ENCODE measurements around the gene AGBL4. TPM values are rescaled to one million over a fixed set of nuclear protein-coding genes. Genes with fewer than 3 reads are reported as not detected.

AGBL4 gene
- total and polyA plus RNA-seq, 9 of the 15 experiments (the other 6 are each of a cell fraction or from before 2014, with no cell fraction given): 0.11 TPM; not detected in 7

GRCh38 chr1:48649880-48650279 lies 1373.9 kb downstream of the AGBL4 start:
- 0% methylated on average over 3 of the region's 3 CpGs for WGBS (ENCODE audit: insufficient coverage, low coverage, missing lambda C conversion rate)
- H2AFZ ChIP-seq (ENCODE audit: low read depth, low read length): no peak overlapping the region
- H3K4me2 ChIP-seq (ENCODE audit: insufficient read depth, low read length): no peak overlapping the region
- no peak for DNase-seq (ENCODE audit: extremely low read depth in 1 of 4, low spot score in 3 of 4)
- in situ Hi-C loops (cut with MboI): no loop called here
- no peak for ATAC-seq
- no peak overlapping the region for H3K27ac ChIP-seq (ENCODE audit: extremely low read depth, low read depth, low read length)
- intact Hi-C loops (cut with micrococcal nuclease): no loop called here
- no peak overlapping the region for H3K9ac ChIP-seq (ENCODE audit: insufficient read depth in 1 of 2, low read depth in 2 of 2, low read length in 2 of 2)
- no peaks in the 10 kb centered on the region for H3K79me2 ChIP-seq (ENCODE audit: control insufficient read depth, insufficient read depth, low read length)
- BruUV-seq (replicated peaks): no TSS peak
- H3K9me3 ChIP-seq (replicated peaks; ENCODE audit: control insufficient read depth, insufficient read depth, low read depth, low read length): no peaks in the 10 kb centered on the region
- FAIRE-seq: no peak
- H3K9me1 ChIP-seq (ENCODE audit: control insufficient read depth, insufficient read depth, low read length): no peaks in the 10 kb centered on the region
- no peaks in the 10 kb centered on the region for H3K27me3 ChIP-seq (ENCODE audit: control insufficient read depth in 2 of 2, insufficient read depth in 2 of 2, low read length in 2 of 2)
- TF ChIP-seq CXXC5 (CRISPR knock-in tag; IDR thresholded peaks at IDR 0.05): no peak
- TF ChIP-seq SMC3 (conservative IDR thresholded peaks at IDR 0.05; ENCODE audit: insufficient read depth, low read depth, low read length): no peak
- H3K4me1 ChIP-seq (replicated peaks in 1 of 2; ENCODE audit: control insufficient read depth in 2 of 2, insufficient read depth in 2 of 2, low read length in 2 of 2): no peaks in the 10 kb centered on the region
- H3K4me3 ChIP-seq: no peak overlapping the region
- ChIA-PET POLR2A (interaction anchor here (0.6 kb wide), 1 partner anchor 1553 kb away, joined by 3 read pairs; no protein-coding TSS in a partner anchor), CTCF (ENCODE audit: low intra/inter-chr PET ratio) (no interaction called here)
- no peaks in the 10 kb centered on the region for H3K36me3 ChIP-seq (ENCODE audit: control insufficient read depth, insufficient read depth, low read length)
- no peaks in the 10 kb centered on the region; the same call in 1 of the 2 replicates for H4K20me1 ChIP-seq (replicated peaks; ENCODE audit: control insufficient read depth, insufficient read depth, low read length)

GRCh38 chr1:48645883-48646282 lies 1377.9 kb downstream of the AGBL4 start:
- no peaks in the 10 kb centered on the region for H3K27me3 ChIP-seq (ENCODE audit: control insufficient read depth in 2 of 2, insufficient read depth in 2 of 2, low read length in 2 of 2)
- in situ Hi-C loops (cut with MboI): no loop called here
- DNase-seq (ENCODE audit: extremely low read depth in 1 of 4, low spot score in 3 of 4) (no peak), FAIRE-seq (no peak), ATAC-seq (no peak)
- intact Hi-C loops (cut with micrococcal nuclease): no loop called here
- ChIA-PET POLR2A (no interaction called here), CTCF (ENCODE audit: low intra/inter-chr PET ratio) (no interaction called here)
- H2AFZ ChIP-seq (ENCODE audit: low read depth, low read length): no peak overlapping the region
- H3K27ac ChIP-seq (ENCODE audit: extremely low read depth, low read depth, low read length): no peak overlapping the region
- WGBS (ENCODE audit: insufficient coverage, low coverage, missing lambda C conversion rate): 0% methylated on average over 4 of the region's 4 CpGs
- H3K4me1 ChIP-seq (replicated peaks in 1 of 2; ENCODE audit: control insufficient read depth in 2 of 2, insufficient read depth in 2 of 2, low read length in 2 of 2): no peaks in the 10 kb centered on the region
- no TSS peak for BruUV-seq (replicated peaks)
- H3K4me2 ChIP-seq (ENCODE audit: insufficient read depth, low read length): no peak overlapping the region
- H3K9ac ChIP-seq (ENCODE audit: insufficient read depth in 1 of 2, low read depth in 2 of 2, low read length in 2 of 2): no peak overlapping the region
- no peaks in the 10 kb centered on the region for H3K9me1 ChIP-seq (ENCODE audit: control insufficient read depth, insufficient read depth, low read length)
- H3K4me3 ChIP-seq: no peak overlapping the region
- no peaks in the 10 kb centered on the region for H3K79me2 ChIP-seq (ENCODE audit: control insufficient read depth, insufficient read depth, low read length)
- no peaks in the 10 kb centered on the region for H3K9me3 ChIP-seq (replicated peaks; ENCODE audit: control insufficient read depth, insufficient read depth, low read depth, low read length)
- H4K20me1 ChIP-seq (replicated peaks; ENCODE audit: control insufficient read depth, insufficient read depth, low read length): no peaks in the 10 kb centered on the region; the same call in 1 of the 2 replicates
- H3K36me3 ChIP-seq (ENCODE audit: control insufficient read depth, insufficient read depth, low read length): no peaks in the 10 kb centered on the region
- no peak for TF ChIP-seq NCOA6 (IDR thresholded peaks at IDR 0.05)
- TF ChIP-seq RBM17 (IDR thresholded peaks at IDR 0.05; ENCODE audit: borderline replicate concordance, low read depth, low read length): no peak
- no peak for TF ChIP-seq CSDE1 (IDR thresholded peaks at IDR 0.05)
- no peak for TF ChIP-seq SUPT5H (IDR thresholded peaks at IDR 0.05)
- TF ChIP-seq ZNF444 (CRISPR knock-in tag; IDR thresholded peaks at IDR 0.05): no peak
- TF ChIP-seq ZNF224 (CRISPR knock-in tag; IDR thresholded peaks at IDR 0.05): no peak
- TF ChIP-seq ZNF197 (CRISPR knock-in tag; IDR thresholded peaks at IDR 0.05; ENCODE audit: low read depth): no peak
- TF ChIP-seq ZNF609 (CRISPR knock-in tag; IDR thresholded peaks at IDR 0.05; ENCODE audit: borderline replicate concordance): no peak
- no peak for TF ChIP-seq KLF1 (tag; IDR thresholded peaks at IDR 0.05)
- TF ChIP-seq ZNF655 (CRISPR knock-in tag; IDR thresholded peaks at IDR 0.05): no peak
